H1 (cell line): Measurements from ENCODE around the gene LYPD1. TPM values are rescaled to one million over a fixed set of nuclear protein-coding genes. Genes with fewer than 3 reads are reported as not detected.

Experiments used
- CTCF ChIA-PET: fragments of 300-600 bp; sonication (Branson Sonifier 250); formaldehyde crosslinking; loops from one replicate; lab custom pipeline; 2021; ENCODE audit not compliant: partially characterized antibody; lab: Charles Lee
- POLR2A ChIA-PET: fragments of 300-600 bp; sonication (Branson Sonifier 250); formaldehyde crosslinking; loops from one replicate; lab custom pipeline; 2021; ENCODE audit warnings: inconsistent platforms; ENCODE audit not compliant: partially characterized antibody; lab: Charles Lee
- DNase-seq, 2 experiments: peaks; one replicate each; pipeline versions ENCODE4 v3.0.0 to v3.0.0-alpha.2; 2010 to 2022; ENCODE audit warnings: low spot score in 2 of 2, low read depth in 1 of 2, mixed read lengths in 1 of 2
- FAIRE-seq: peaks from 2 replicates; lab custom pipeline; 2011; peaks lifted over from hg19 to GRCh38; lab: Jason Lieb, UNC
- H2AFZ ChIP-seq: 2 replicates; pipeline ENCODE4 v1.8.1; 2012; ENCODE audit warnings: low read length, inconsistent platforms
- H2AK5ac ChIP-seq: 2 replicates; pipeline ENCODE4 v1.6.1; 2013; ENCODE audit warnings: low read depth, low read length
- H2BK120ac ChIP-seq: replicated peaks from 2 replicates; pipeline ENCODE3; 2013; ENCODE audit warnings: low read depth, low read length, inconsistent platforms
- H2BK12ac ChIP-seq: 2 replicates; pipeline ENCODE4 v1.6.1; 2013; ENCODE audit warnings: low read depth, low read length
- H2BK15ac ChIP-seq: 2 replicates; pipeline ENCODE4 v1.6.1; 2013; ENCODE audit warnings: low read length
- H2BK20ac ChIP-seq: 2 replicates; pipeline ENCODE4 v1.6.1; 2013; ENCODE audit warnings: low read length
- H2BK5ac ChIP-seq: 2 replicates; pipeline ENCODE4 v1.6.1; 2013; ENCODE audit warnings: low read depth, low read length
- H3K14ac ChIP-seq: 2 replicates; pipeline ENCODE4 v1.6.1; 2013; ENCODE audit warnings: inconsistent platforms; ENCODE audit not compliant: insufficient read length
- H3K18ac ChIP-seq: 2 replicates; pipeline ENCODE4 v1.6.1; 2013; ENCODE audit warnings: low read length; ENCODE audit errors: extremely low read depth
- H3K23ac ChIP-seq: 2 replicates; pipeline ENCODE4 v1.6.1; 2013; ENCODE audit warnings: inconsistent platforms; ENCODE audit not compliant: insufficient read length
- H3K23me2 ChIP-seq: 2 replicates; pipeline ENCODE4 v1.6.1; 2013; ENCODE audit warnings: low read depth, low read length
- H3K27ac ChIP-seq: 2 replicates; pipeline ENCODE4 v1.6.1; 2011; ENCODE audit warnings: low read depth, low read length, inconsistent platforms
- H3K27me3 ChIP-seq, 4 experiments: replicated peaks in 1 of 4; 1 replicate in 1 of 4; 2 replicates in 3 of 4; pipeline versions ENCODE4 v1.6.1 to v1.8.1; 2011 to 2013; ENCODE audit warnings: low read length in 3 of 4, mild to moderate bottlenecking in 3 of 4, inconsistent platforms in 2 of 4, mixed read lengths in 2 of 4, moderate library complexity in 1 of 4; ENCODE audit not compliant: control insufficient read depth in 3 of 4, insufficient read depth in 3 of 4; ENCODE audit errors: extremely low read depth in 1 of 4
- H3K36me3 ChIP-seq, 4 experiments: 2 replicates each; pipeline versions ENCODE4 v1.6.1 to v1.8.1; 2011 to 2013; ENCODE audit warnings: mild to moderate bottlenecking in 4 of 4, low read length in 3 of 4, moderate library complexity in 2 of 4, control low read depth in 1 of 4, inconsistent platforms in 1 of 4; ENCODE audit not compliant: insufficient read depth in 4 of 4, control insufficient read depth in 2 of 4
- H3K4ac ChIP-seq: replicated peaks from 2 replicates; pipeline ENCODE3; 2013; ENCODE audit warnings: low read length, low read depth, mixed read lengths, inconsistent platforms; ENCODE audit not compliant: insufficient read length
- H3K4me1 ChIP-seq, 4 experiments: replicated peaks in 1 of 4; 1 replicate in 1 of 4; 2 replicates in 3 of 4; pipeline versions ENCODE4 v1.6.1 to v1.8.1; 2011 to 2013; ENCODE audit warnings: low read length in 3 of 4, inconsistent platforms in 2 of 4, mixed read lengths in 1 of 4; ENCODE audit not compliant: insufficient read depth in 4 of 4, control insufficient read depth in 3 of 4
- H3K4me2 ChIP-seq, 2 experiments: 2 replicates each; pipeline versions ENCODE4 v1.6.1 to v1.8.1; 2011 to 2013; ENCODE audit warnings: low read depth in 2 of 2, low read length in 2 of 2, control low read depth in 1 of 2, inconsistent platforms in 1 of 2, mild to moderate bottlenecking in 1 of 2; ENCODE audit not compliant: insufficient read depth in 1 of 2
- H3K4me3 ChIP-seq, 4 experiments: fragments of 200-600, 300-600 bp in 1 of 4; sonication (generic), shearing (Covaris generic), sonication (Bioruptor Twin) in 1 of 4; 2 replicates each; pipeline versions ENCODE4 v1.5.1 to v1.8.1; 2011 to 2016; ENCODE audit warnings: low read length in 4 of 4, low read depth in 3 of 4, control low read depth in 2 of 4, inconsistent platforms in 2 of 4, mild to moderate bottlenecking in 2 of 4, mixed read lengths in 1 of 4, moderate library complexity in 1 of 4; ENCODE audit not compliant: insufficient read depth in 2 of 4; ENCODE audit errors: extremely low read depth in 1 of 4
- H3K56ac ChIP-seq: replicated peaks from 2 replicates; pipeline ENCODE3; 2013; ENCODE audit warnings: low read depth, mild to moderate bottlenecking, mixed read lengths, low read length, inconsistent platforms; ENCODE audit not compliant: insufficient read length
- H3K79me1 ChIP-seq: 2 replicates; pipeline ENCODE4 v1.6.1; 2013; ENCODE audit warnings: low read depth, low read length, control low read depth
- H3K79me2 ChIP-seq, 2 experiments: 2 replicates each; pipeline versions ENCODE4 v1.6.1 to v1.8.1; 2012 to 2013; ENCODE audit warnings: low read length in 2 of 2, mild to moderate bottlenecking in 2 of 2, inconsistent platforms in 1 of 2; ENCODE audit not compliant: insufficient read depth in 2 of 2, control insufficient read depth in 1 of 2
- H3K9ac ChIP-seq, 4 experiments: replicated peaks in 1 of 4; 1 replicate in 1 of 4; 2 replicates in 3 of 4; pipeline versions ENCODE4 v1.6.1 to v1.8.1; 2011 to 2013; ENCODE audit warnings: low read depth in 3 of 4, low read length in 3 of 4, control low read depth in 2 of 4, mild to moderate bottlenecking in 2 of 4, moderate library complexity in 2 of 4, inconsistent platforms in 1 of 4; ENCODE audit errors: extremely low read depth in 1 of 4
- H3K9me3 ChIP-seq, 2 experiments: 2 replicates each; pipeline versions ENCODE4 v1.6.1 to v1.8.1; 2012 to 2013; ENCODE audit warnings: mild to moderate bottlenecking in 2 of 2, moderate library complexity in 2 of 2, control low read depth in 1 of 2, inconsistent platforms in 1 of 2, low read depth in 1 of 2, low read length in 1 of 2, mixed read lengths in 1 of 2; ENCODE audit not compliant: insufficient read depth in 2 of 2
- H4K20me1 ChIP-seq, 2 experiments: replicated peaks in 1 of 2; 2 replicates each; pipeline versions ENCODE3 to v1.8.1; 2011 to 2013; ENCODE audit warnings: inconsistent platforms in 2 of 2, low read length in 2 of 2, mild to moderate bottlenecking in 1 of 2; ENCODE audit not compliant: insufficient read depth in 2 of 2, control insufficient read depth in 1 of 2
- H4K5ac ChIP-seq: 2 replicates; pipeline ENCODE4 v1.6.1; 2013; ENCODE audit warnings: low read length, low read depth, mixed read lengths, inconsistent platforms; ENCODE audit not compliant: insufficient read length
- H4K8ac ChIP-seq: 2 replicates; pipeline ENCODE4 v1.8.0; 2013; ENCODE audit warnings: mild to moderate bottlenecking, moderate library complexity, low read length, inconsistent platforms; ENCODE audit not compliant: insufficient read depth; ENCODE audit errors: extremely low read depth
- H4K91ac ChIP-seq: replicated peaks from 2 replicates; pipeline ENCODE3; 2013; ENCODE audit warnings: low read length, mixed read lengths, inconsistent platforms; ENCODE audit not compliant: insufficient read length
- MAFK ChIP-seq: IDR thresholded peaks from 2 replicates; pipeline ENCODE4 v1.6.1; 2012; ENCODE audit warnings: low read depth, mild to moderate bottlenecking, improper control_type of control experiment, low read length
- WGBS, 2 experiments: shearing (Covaris generic) in 1 of 2; methylation state at CpG; one replicate each; pipeline versions ENCODE4 v1.1.6 to v1.1.7; 2013 to 2015; ENCODE audit warnings: low lambda C conversion rate in 2 of 2, mixed read lengths in 2 of 2, inconsistent platforms in 1 of 2, low coverage in 1 of 2, missing lambda C conversion rate in 1 of 2; ENCODE audit not compliant: insufficient replicate concordance in 2 of 2, insufficient coverage in 1 of 2, insufficient read length in 1 of 2; ENCODE audit errors: extremely low coverage in 1 of 2, missing lambda C conversion rate in 1 of 2; 5-methylcytosine and 5-hydroxymethylcytosine counted together
- polyA plus RNA-seq, 7 experiments: library from polyadenylated mRNA; depleted of rRNA in 3 of 7; stranded (reverse) in 5 of 7; unstranded in 2 of 7; fragments of >200 nt in 5 of 7; fragments of 200-250 nt in 2 of 7; gene quantifications; 1 replicate in 5 of 7; 2 replicates in 1 of 7; 4 replicates in 1 of 7; pipeline versions ENCODE4 v1.2.1 to v1.2.3, GENCODE V29; 2011 to 2013; ENCODE audit warnings: missing spikeins in 2 of 7, mixed read lengths in 2 of 7
- total RNA-seq: library from RNA; stranded (reverse); fragmentation: NEBNext Ultra II Directional; extraction: Animal tissue kit (Norgen Biotek cat#: 25700); gene quantifications from 2 replicates; pipeline ENCODE4 v1.2.1, GENCODE V29; 2021

The LYPD1 gene
- total and polyA plus RNA-seq, 2 of the 8 experiments (the other 6 are each of a cell fraction or from before 2014, with no cell fraction given) = 1.9 to 2.7 TPM

- ChIA-PET CTCF (interaction anchor here (0.6 to 0.7 kb wide), 2 partner anchors 273 to 349 kb away, joined by 3 to 4 read pairs; no protein-coding TSS in a partner anchor), POLR2A (no interaction called here)
- Histone ChIP-seq H2AFZ (no peak overlapping the region), H3K23me2 (no peaks in the 10 kb centered on the region), H2BK12ac (no peak overlapping the region), H2BK5ac (no peak overlapping the region), H4K8ac (no peak overlapping the region; the same call in 1 of the 2 replicates), H3K27ac (no peak overlapping the region), H2AK5ac (no peak overlapping the region), H3K4me3 (no peak overlapping the region), H4K91ac (no peak overlapping the region), H2BK15ac (no peak overlapping the region), H3K14ac (no peak overlapping the region), H4K20me1 (no peaks in the 10 kb centered on the region), H3K18ac (no peak overlapping the region), H3K4me2 (no peak overlapping the region), H3K23ac (no peak overlapping the region), H3K9ac (no peak overlapping the region), H3K4me1 (no peaks in the 10 kb centered on the region), H2BK120ac (no peak overlapping the region), H2BK20ac (no peak overlapping the region), H3K36me3 (no peaks in the 10 kb centered on the region), H3K4ac (no peak overlapping the region), H3K79me2 (no peaks in the 10 kb centered on the region), H4K5ac (no peak overlapping the region), H3K27me3 (no peaks in the 10 kb centered on the region), H3K56ac (no peak overlapping the region), H3K79me1 (no peaks in the 10 kb centered on the region), H3K9me3 (no peaks in the 10 kb centered on the region)
- FAIRE-seq (no peak), DNase-seq (no peak)
- no peak for TF ChIP-seq MAFK
- 96% methylated on average over 7 of the region's 7 CpGs; no CpG with 5 or more reads in 1 of the 2 experiments for WGBS, 2 experiments
Measured at GRCh38 chr2:132715386-132716351, 45.7 kb upstream of the LYPD1 start.
